HEK293 (cell line): ENCODE results near the gene PHLDB2.

Experiments used
- CTCF ChIA-PET: fragments of 350-600 bp; formaldehyde crosslinking; extraction: SDS; loops from one replicate; lab custom pipeline; 2021; ENCODE audit warnings: antibody characterized with exemption; lab: Yijun Ruan, JAX
- POLR2A ChIA-PET: fragments of 300-600 bp; formaldehyde crosslinking; extraction: SDS; loops from one replicate; lab custom pipeline; 2020; ENCODE audit warnings: antibody characterized with exemption, inconsistent platforms; lab: Yijun Ruan, JAX
- H3K27ac ChIP-seq: fragments of 200-500 bp; sonication (Bioruptor generic); 2 replicates; pipeline ENCODE4 v1.5.1; 2014; ENCODE audit warnings: low read depth, low read length, control low read depth, inconsistent platforms; ENCODE audit errors: extremely low read depth
- H3K36me3 ChIP-seq, 2 experiments: fragments of 200-500 bp in 1 of 2; sonication (Bioruptor generic) in 1 of 2; 1 replicate in 1 of 2; 2 replicates in 1 of 2; pipeline ENCODE4 v1.5.1; 2014 to 2017; ENCODE audit warnings: inconsistent platforms in 2 of 2, low read length in 2 of 2; ENCODE audit not compliant: control insufficient read depth in 2 of 2, insufficient read depth in 1 of 2
- H3K4me1 ChIP-seq: fragments of 200-500 bp; sonication (Bioruptor generic); 2 replicates; pipeline ENCODE4 v1.5.1; 2014; ENCODE audit warnings: mild to moderate bottlenecking, low read length, inconsistent platforms; ENCODE audit not compliant: control insufficient read depth, insufficient read depth
- H3K4me3 ChIP-seq: 2 replicates; pipeline ENCODE4 v1.5.1; 2011; ENCODE audit warnings: low read depth, mild to moderate bottlenecking, control low read depth, low read length, moderate library complexity
- H3K9me3 ChIP-seq: fragments of 200-500 bp; sonication (Bioruptor generic); 2 replicates; pipeline ENCODE4 v1.5.1; 2014; ENCODE audit warnings: low read depth, low read length, inconsistent platforms; ENCODE audit not compliant: control insufficient read depth, insufficient read depth
- GFI1B ChIP-seq: fragments of 450-650 bp; formaldehyde crosslinking; IDR thresholded peaks from 2 replicates; pipeline ENCODE4 v1.5.1; 2016; ENCODE audit warnings: missing biosample characterization, missing genetic modification characterization
- GLI2 ChIP-seq: fragments of 450-650 bp; formaldehyde crosslinking; IDR thresholded peaks from 2 replicates; pipeline ENCODE4; 2017; ENCODE audit warnings: missing biosample characterization, missing genetic modification characterization, low read depth, borderline replicate concordance
- REPIN1 ChIP-seq: fragments of 450-650 bp; formaldehyde crosslinking; IDR thresholded peaks from 2 replicates; pipeline ENCODE4 v1.5.1; 2017; ENCODE audit warnings: missing biosample characterization, missing genetic modification characterization, low read depth
- ZBTB48 ChIP-seq: fragments of 450-650 bp; formaldehyde crosslinking; IDR thresholded peaks from 2 replicates; pipeline ENCODE4 v1.5.1; 2016; ENCODE audit warnings: missing biosample characterization, missing genetic modification characterization
- ZEB2 ChIP-seq: fragments of 450-650 bp; formaldehyde crosslinking; IDR thresholded peaks from 2 replicates; pipeline ENCODE4 v1.5.1; 2016; ENCODE audit warnings: missing biosample characterization, missing genetic modification characterization
- ZNF10 ChIP-seq: fragments of 450-650 bp; formaldehyde crosslinking; IDR thresholded peaks from 2 replicates; pipeline ENCODE4 v1.5.1; 2017; ENCODE audit warnings: missing biosample characterization, missing genetic modification characterization
- ZNF121 ChIP-seq: fragments of 450-650 bp; formaldehyde crosslinking; IDR thresholded peaks from 2 replicates; pipeline ENCODE4 v1.5.1; 2016; ENCODE audit warnings: missing biosample characterization, missing genetic modification characterization
- ZNF311 ChIP-seq: fragments of 450-650 bp; formaldehyde crosslinking; IDR thresholded peaks from 2 replicates; pipeline ENCODE4 v1.5.1; 2017; ENCODE audit warnings: missing biosample characterization, missing genetic modification characterization, borderline replicate concordance
- ZNF354C ChIP-seq: fragments of 450-650 bp; formaldehyde crosslinking; IDR thresholded peaks from 2 replicates; pipeline ENCODE4 v1.5.1; 2016; ENCODE audit warnings: missing biosample characterization, missing genetic modification characterization, low read depth, borderline replicate concordance
- ZNF501 ChIP-seq: fragments of 450-650 bp; formaldehyde crosslinking; IDR thresholded peaks from 2 replicates; pipeline ENCODE4 v1.5.1; 2016; ENCODE audit warnings: missing biosample characterization, missing genetic modification characterization
- ZNF530 ChIP-seq: fragments of 450-650 bp; formaldehyde crosslinking; IDR thresholded peaks from 2 replicates; pipeline ENCODE4 v1.5.1; 2016; ENCODE audit warnings: low read depth, missing biosample characterization, missing genetic modification characterization
- ZNF629 ChIP-seq: fragments of 450-650 bp; formaldehyde crosslinking; IDR thresholded peaks from 2 replicates; pipeline ENCODE4 v1.5.1; 2017; ENCODE audit warnings: missing biosample characterization, missing genetic modification characterization
- ZSCAN16 ChIP-seq: fragments of 450-650 bp; formaldehyde crosslinking; IDR thresholded peaks from 2 replicates; pipeline ENCODE4 v1.5.1; 2016; ENCODE audit warnings: missing biosample characterization, missing genetic modification characterization
- TF ChIP-seq, protein P1 (sequence below): fragments of 450-650 bp; formaldehyde crosslinking; IDR thresholded peaks from 2 replicates; pipeline ENCODE4 v1.5.1; 2016; ENCODE audit warnings: missing biosample characterization, missing genetic modification characterization
- TF ChIP-seq, protein P2 (sequence below): fragments of 450-650 bp; formaldehyde crosslinking; IDR thresholded peaks from 2 replicates; pipeline ENCODE4 v1.5.1; 2017; ENCODE audit warnings: missing biosample characterization, missing genetic modification characterization
- TF ChIP-seq, protein P3 (sequence below): fragments of 450-650 bp; formaldehyde crosslinking; IDR thresholded peaks from 2 replicates; pipeline ENCODE4 v1.5.1; 2016; ENCODE audit warnings: missing biosample characterization, missing genetic modification characterization, borderline replicate concordance
- TF ChIP-seq, protein P4 (sequence below): fragments of 450-650 bp; formaldehyde crosslinking; IDR thresholded peaks from 2 replicates; pipeline ENCODE4 v1.5.1; 2016; ENCODE audit warnings: missing biosample characterization, missing genetic modification characterization
- TF ChIP-seq, protein P5 (sequence below): fragments of 450-650 bp; formaldehyde crosslinking; IDR thresholded peaks from 2 replicates; pipeline ENCODE4 v1.5.1; 2016; ENCODE audit warnings: missing biosample characterization, missing genetic modification characterization
- TF ChIP-seq, protein P6 (sequence below): fragments of 450-650 bp; formaldehyde crosslinking; IDR thresholded peaks from 2 replicates; pipeline ENCODE4 v1.5.1; 2017; ENCODE audit warnings: missing biosample characterization, missing genetic modification characterization

The PHLDB2 gene

DNA sequence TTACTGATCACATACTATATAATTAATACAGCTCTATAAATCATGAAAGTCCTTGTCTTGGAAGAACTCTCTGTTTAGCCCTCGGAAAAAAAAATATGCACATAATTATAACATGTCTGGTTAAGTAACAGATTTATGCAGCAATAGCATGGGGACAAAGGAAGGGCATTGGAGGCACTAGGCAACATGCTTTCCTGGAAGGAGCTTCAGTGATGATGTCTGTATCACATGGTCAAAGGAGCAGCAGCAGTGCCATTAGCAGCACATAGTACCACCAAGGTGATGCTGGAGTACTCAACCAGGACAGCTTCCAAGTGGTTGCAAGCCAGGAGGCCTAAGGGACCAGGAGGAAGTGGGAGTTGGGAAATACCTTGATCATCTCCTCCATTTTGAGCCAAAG lies 36.3 kb upstream of the PHLDB2 start (continued):
- TF ChIP-seq, protein P1, sequence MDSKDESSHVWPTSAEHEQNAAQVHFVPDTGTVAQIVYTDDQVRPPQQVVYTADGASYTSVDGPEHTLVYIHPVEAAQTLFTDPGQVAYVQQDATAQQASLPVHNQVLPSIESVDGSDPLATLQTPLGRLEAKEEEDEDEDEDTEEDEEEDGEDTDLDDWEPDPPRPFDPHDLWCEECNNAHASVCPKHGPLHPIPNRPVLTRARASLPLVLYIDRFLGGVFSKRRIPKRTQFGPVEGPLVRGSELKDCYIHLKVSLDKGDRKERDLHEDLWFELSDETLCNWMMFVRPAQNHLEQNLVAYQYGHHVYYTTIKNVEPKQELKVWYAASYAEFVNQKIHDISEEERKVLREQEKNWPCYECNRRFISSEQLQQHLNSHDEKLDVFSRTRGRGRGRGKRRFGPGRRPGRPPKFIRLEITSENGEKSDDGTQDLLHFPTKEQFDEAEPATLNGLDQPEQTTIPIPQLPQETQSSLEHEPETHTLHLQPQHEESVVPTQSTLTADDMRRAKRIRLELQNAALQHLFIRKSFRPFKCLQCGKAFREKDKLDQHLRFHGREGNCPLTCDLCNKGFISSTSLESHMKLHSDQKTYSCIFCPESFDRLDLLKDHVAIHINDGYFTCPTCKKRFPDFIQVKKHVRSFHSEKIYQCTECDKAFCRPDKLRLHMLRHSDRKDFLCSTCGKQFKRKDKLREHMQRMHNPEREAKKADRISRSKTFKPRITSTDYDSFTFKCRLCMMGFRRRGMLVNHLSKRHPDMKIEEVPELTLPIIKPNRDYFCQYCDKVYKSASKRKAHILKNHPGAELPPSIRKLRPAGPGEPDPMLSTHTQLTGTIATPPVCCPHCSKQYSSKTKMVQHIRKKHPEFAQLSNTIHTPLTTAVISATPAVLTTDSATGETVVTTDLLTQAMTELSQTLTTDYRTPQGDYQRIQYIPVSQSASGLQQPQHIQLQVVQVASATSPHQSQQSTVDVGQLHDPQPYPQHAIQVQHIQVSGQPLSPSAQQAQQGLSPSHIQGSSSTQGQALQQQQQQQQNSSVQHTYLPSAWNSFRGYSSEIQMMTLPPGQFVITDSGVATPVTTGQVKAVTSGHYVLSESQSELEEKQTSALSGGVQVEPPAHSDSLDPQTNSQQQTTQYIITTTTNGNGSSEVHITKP (tag by site-specific recombination), result no peak

DNA sequence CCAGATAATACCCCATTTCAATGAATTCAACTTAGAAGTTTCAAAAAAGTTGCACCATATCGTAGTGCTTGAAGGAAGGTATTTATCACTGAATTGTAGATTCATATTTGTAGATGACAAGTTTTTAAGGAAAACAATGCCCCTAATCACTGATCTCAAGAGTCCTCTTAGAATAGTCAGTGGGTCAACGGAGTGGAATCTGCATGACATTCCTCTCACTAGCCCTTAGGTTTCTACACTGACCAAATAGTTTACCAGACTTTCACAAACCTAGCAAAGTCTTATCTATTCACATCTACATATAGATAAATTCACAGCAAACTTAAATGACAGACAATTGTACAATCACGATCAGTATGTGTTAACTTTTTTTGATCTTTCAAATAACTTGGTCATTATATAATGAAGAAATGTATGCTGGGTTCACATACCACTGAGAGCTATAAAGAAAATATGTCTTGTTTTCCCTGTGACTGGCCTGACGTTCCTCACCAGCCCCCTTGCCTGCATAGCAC lies 35.7 kb upstream of the PHLDB2 start:
- no peaks in the 10 kb centered on the region for H3K36me3 ChIP-seq
- H3K9me3 ChIP-seq, result no peaks in the 10 kb centered on the region
- H3K27ac ChIP-seq, result no peak overlapping the region
- ChIA-PET POLR2A (no interaction called here), CTCF (no interaction called here)
- H3K4me1 ChIP-seq, result no peaks in the 10 kb centered on the region
- no peak overlapping the region for H3K4me3 ChIP-seq
- TF ChIP-seq ZNF311 (no peak), ZNF629 (tag by site-specific recombination) (no peak), ZEB2 (tag by site-specific recombination) (no peak), REPIN1 (tag by site-specific recombination) (no peak), ZNF10 (no peak), ZNF121 (no peak), ZBTB48 (tag by site-specific recombination) (no peak), ZNF354C (tag by site-specific recombination) (no peak), GLI2 (no peak), ZSCAN16 (tag by site-specific recombination) (no peak), GFI1B (tag by site-specific recombination) (no peak), ZNF501 (tag by site-specific recombination) (no peak), ZNF530 (tag by site-specific recombination) (no peak)
- TF ChIP-seq, protein P2, sequence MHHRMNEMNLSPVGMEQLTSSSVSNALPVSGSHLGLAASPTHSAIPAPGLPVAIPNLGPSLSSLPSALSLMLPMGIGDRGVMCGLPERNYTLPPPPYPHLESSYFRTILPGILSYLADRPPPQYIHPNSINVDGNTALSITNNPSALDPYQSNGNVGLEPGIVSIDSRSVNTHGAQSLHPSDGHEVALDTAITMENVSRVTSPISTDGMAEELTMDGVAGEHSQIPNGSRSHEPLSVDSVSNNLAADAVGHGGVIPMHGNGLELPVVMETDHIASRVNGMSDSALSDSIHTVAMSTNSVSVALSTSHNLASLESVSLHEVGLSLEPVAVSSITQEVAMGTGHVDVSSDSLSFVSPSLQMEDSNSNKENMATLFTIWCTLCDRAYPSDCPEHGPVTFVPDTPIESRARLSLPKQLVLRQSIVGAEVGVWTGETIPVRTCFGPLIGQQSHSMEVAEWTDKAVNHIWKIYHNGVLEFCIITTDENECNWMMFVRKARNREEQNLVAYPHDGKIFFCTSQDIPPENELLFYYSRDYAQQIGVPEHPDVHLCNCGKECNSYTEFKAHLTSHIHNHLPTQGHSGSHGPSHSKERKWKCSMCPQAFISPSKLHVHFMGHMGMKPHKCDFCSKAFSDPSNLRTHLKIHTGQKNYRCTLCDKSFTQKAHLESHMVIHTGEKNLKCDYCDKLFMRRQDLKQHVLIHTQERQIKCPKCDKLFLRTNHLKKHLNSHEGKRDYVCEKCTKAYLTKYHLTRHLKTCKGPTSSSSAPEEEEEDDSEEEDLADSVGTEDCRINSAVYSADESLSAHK (tag by site-specific recombination), result no peak
- TF ChIP-seq, protein P3, sequence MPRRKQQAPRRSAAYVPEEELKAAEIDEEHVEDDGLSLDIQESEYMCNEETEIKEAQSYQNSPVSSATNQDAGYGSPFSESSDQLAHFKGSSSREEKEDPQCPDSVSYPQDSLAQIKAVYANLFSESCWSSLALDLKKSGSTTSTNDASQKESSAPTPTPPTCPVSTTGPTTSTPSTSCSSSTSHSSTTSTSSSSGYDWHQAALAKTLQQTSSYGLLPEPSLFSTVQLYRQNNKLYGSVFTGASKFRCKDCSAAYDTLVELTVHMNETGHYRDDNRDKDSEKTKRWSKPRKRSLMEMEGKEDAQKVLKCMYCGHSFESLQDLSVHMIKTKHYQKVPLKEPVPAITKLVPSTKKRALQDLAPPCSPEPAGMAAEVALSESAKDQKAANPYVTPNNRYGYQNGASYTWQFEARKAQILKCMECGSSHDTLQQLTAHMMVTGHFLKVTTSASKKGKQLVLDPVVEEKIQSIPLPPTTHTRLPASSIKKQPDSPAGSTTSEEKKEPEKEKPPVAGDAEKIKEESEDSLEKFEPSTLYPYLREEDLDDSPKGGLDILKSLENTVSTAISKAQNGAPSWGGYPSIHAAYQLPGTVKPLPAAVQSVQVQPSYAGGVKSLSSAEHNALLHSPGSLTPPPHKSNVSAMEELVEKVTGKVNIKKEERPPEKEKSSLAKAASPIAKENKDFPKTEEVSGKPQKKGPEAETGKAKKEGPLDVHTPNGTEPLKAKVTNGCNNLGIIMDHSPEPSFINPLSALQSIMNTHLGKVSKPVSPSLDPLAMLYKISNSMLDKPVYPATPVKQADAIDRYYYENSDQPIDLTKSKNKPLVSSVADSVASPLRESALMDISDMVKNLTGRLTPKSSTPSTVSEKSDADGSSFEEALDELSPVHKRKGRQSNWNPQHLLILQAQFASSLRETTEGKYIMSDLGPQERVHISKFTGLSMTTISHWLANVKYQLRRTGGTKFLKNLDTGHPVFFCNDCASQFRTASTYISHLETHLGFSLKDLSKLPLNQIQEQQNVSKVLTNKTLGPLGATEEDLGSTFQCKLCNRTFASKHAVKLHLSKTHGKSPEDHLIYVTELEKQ (tag by site-specific recombination), result no peak
- TF ChIP-seq, protein P4, sequence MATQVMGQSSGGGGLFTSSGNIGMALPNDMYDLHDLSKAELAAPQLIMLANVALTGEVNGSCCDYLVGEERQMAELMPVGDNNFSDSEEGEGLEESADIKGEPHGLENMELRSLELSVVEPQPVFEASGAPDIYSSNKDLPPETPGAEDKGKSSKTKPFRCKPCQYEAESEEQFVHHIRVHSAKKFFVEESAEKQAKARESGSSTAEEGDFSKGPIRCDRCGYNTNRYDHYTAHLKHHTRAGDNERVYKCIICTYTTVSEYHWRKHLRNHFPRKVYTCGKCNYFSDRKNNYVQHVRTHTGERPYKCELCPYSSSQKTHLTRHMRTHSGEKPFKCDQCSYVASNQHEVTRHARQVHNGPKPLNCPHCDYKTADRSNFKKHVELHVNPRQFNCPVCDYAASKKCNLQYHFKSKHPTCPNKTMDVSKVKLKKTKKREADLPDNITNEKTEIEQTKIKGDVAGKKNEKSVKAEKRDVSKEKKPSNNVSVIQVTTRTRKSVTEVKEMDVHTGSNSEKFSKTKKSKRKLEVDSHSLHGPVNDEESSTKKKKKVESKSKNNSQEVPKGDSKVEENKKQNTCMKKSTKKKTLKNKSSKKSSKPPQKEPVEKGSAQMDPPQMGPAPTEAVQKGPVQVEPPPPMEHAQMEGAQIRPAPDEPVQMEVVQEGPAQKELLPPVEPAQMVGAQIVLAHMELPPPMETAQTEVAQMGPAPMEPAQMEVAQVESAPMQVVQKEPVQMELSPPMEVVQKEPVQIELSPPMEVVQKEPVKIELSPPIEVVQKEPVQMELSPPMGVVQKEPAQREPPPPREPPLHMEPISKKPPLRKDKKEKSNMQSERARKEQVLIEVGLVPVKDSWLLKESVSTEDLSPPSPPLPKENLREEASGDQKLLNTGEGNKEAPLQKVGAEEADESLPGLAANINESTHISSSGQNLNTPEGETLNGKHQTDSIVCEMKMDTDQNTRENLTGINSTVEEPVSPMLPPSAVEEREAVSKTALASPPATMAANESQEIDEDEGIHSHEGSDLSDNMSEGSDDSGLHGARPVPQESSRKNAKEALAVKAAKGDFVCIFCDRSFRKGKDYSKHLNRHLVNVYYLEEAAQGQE (tag by site-specific recombination), result no peak
- TF ChIP-seq, protein P5, sequence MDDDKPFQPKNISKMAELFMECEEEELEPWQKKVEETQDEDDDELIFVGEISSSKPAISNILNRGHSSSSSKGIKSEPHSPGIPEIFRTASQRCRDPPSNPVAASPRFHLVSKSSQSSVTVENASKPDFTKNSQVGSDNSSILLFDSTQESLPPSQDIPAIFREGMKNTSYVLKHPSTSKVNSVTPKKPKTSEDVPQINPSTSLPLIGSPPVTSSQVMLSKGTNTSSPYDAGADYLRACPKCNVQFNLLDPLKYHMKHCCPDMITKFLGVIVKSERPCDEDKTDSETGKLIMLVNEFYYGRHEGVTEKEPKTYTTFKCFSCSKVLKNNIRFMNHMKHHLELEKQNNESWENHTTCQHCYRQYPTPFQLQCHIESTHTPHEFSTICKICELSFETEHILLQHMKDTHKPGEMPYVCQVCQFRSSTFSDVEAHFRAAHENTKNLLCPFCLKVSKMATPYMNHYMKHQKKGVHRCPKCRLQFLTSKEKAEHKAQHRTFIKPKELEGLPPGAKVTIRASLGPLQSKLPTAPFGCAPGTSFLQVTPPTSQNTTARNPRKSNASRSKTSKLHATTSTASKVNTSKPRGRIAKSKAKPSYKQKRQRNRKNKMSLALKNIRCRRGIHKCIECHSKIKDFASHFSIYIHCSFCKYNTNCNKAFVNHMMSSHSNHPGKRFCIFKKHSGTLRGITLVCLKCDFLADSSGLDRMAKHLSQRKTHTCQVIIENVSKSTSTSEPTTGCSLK (tag by site-specific recombination), result no peak
- TF ChIP-seq, protein P6, sequence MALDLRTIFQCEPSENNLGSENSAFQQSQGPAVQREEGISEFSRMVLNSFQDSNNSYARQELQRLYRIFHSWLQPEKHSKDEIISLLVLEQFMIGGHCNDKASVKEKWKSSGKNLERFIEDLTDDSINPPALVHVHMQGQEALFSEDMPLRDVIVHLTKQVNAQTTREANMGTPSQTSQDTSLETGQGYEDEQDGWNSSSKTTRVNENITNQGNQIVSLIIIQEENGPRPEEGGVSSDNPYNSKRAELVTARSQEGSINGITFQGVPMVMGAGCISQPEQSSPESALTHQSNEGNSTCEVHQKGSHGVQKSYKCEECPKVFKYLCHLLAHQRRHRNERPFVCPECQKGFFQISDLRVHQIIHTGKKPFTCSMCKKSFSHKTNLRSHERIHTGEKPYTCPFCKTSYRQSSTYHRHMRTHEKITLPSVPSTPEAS (tag by site-specific recombination), result no peak
